Measurements from ENCODE around the gene GPC6.

GRCh38 chr13:94140027-94140426, 913.4 kb downstream of the GPC6 start:
- TF ChIP-seq, protein P1, sequence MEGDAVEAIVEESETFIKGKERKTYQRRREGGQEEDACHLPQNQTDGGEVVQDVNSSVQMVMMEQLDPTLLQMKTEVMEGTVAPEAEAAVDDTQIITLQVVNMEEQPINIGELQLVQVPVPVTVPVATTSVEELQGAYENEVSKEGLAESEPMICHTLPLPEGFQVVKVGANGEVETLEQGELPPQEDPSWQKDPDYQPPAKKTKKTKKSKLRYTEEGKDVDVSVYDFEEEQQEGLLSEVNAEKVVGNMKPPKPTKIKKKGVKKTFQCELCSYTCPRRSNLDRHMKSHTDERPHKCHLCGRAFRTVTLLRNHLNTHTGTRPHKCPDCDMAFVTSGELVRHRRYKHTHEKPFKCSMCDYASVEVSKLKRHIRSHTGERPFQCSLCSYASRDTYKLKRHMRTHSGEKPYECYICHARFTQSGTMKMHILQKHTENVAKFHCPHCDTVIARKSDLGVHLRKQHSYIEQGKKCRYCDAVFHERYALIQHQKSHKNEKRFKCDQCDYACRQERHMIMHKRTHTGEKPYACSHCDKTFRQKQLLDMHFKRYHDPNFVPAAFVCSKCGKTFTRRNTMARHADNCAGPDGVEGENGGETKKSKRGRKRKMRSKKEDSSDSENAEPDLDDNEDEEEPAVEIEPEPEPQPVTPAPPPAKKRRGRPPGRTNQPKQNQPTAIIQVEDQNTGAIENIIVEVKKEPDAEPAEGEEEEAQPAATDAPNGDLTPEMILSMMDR (IDR thresholded peaks at IDR 0.05; ENCODE audit: low read length), result no peak
- TF ChIP-seq EZH2 (optimal IDR thresholded peaks at IDR 0.05; ENCODE audit: low read depth, low read length), result no peak
